Muscle of back (tissue), 11 donors: Measurements from ENCODE around the gene SECTM1. TPM values are rescaled to one million over a fixed set of nuclear protein-coding genes. Genes with fewer than 3 reads are reported as not detected.

Source experiments
- DNase-seq, 3 donors: peaks; one replicate each; pipeline versions ENCODE4 v3.0.0 to v3.0.0-alpha.2; 2013
- polyA plus RNA-seq, 10 donors: library from polyadenylated mRNA; unstranded; fragments of 120-200 nt; gene quantifications; one replicate each; pipeline ENCODE4 v1.2.1, GENCODE V29; 2013; ENCODE audit not compliant: insufficient read length in 10 of 10

SECTM1 gene
- polyA plus RNA-seq, 10 donors = 2.0 to 14.6 (median 2.8) TPM

GRCh38 chr17:82316651-82317393 is 16.7 kb downstream of the SECTM1 start:
- no peak for DNase-seq

GRCh38 chr17:82315703-82316358 is 17.7 kb downstream of the SECTM1 start:
- no peak for DNase-seq

GRCh38 chr17:82314727-82315605 is 18.6 kb downstream of the SECTM1 start:
- no peak for DNase-seq

- no peak for DNase-seq
Measured at GRCh38 chr17:82314012-82314726, 19.4 kb downstream of the SECTM1 start.

GRCh38 chr17:82313195-82314011 is 20.2 kb downstream of the SECTM1 start:
- DNase-seq = no peak

- DNase-seq = no peak
Measured at GRCh38 chr17:82311971-82312370, 21.6 kb downstream of the SECTM1 start.

- no peak for DNase-seq
Measured at GRCh38 chr17:82310877-82311276, 22.7 kb downstream of the SECTM1 start.

- DNase-seq = no peak
Measured at GRCh38 chr17:82309656-82310570, 23.7 kb downstream of the SECTM1 start.

- no peak for DNase-seq
Measured at GRCh38 chr17:82305727-82306300, 27.8 kb downstream of the SECTM1 start.

GRCh38 chr17:82304826-82305726 is 28.5 kb downstream of the SECTM1 start:
- no peak for DNase-seq

GRCh38 chr17:82303944-82304808 is 29.4 kb downstream of the SECTM1 start:
- no peak for DNase-seq

GRCh38 chr17:82302991-82303943 is 30.3 kb downstream of the SECTM1 start:
- DNase-seq = no peak

- no peak for DNase-seq
Measured at GRCh38 chr17:82302568-82302963, 31.0 kb downstream of the SECTM1 start.

- DNase-seq = no peak
Measured at GRCh38 chr17:82301916-82302567, 31.5 kb downstream of the SECTM1 start.

- DNase-seq = no peak
Measured at GRCh38 chr17:82301300-82301915, 32.2 kb downstream of the SECTM1 start.
